ENCODE measurements around the gene C18orf32. TPM values are rescaled to one million over a fixed set of nuclear protein-coding genes. Genes with fewer than 3 reads are reported as not detected.
"Not testable (repeated sequence)": the region's sequence is repeated elsewhere in the genome, so short reads cannot be mapped to it uniquely, and the experiment has no call there.

C18orf32 gene
- polyA plus RNA-seq, 3 donors = 24.6 to 28.7 (median 28.2) TPM

GRCh38 chr18:49515003-49515402 lies 28.0 kb upstream of the C18orf32 start:
- not testable (repeated sequence) for DNase-seq (ENCODE audit: extremely low read depth in 1 of 11, low read depth in 9 of 11, low spot score in 4 of 11)

DNA sequence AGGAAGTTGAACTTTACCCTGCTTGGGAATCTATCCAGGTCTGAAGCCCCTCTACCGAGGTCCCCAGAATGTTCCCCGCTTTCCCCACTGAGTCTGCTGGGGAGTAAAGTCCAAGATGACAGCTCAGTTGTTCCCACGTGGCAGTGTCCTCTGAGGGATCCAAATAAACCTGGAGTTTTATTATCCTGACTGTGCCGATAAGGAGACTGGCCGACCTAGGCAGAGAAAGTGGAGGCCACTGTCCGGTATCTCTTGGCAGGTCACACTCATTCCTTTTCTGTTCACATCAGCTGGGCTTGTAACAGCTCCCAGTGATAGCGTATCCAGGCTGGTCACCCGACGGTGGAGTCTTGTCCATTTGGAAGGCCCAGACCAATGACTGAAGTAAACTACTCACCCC lies 27.5 kb upstream of the C18orf32 start:
- DNase-seq (ENCODE audit: extremely low read depth in 1 of 11, low read depth in 9 of 11, low spot score in 4 of 11) = no peak

DNA sequence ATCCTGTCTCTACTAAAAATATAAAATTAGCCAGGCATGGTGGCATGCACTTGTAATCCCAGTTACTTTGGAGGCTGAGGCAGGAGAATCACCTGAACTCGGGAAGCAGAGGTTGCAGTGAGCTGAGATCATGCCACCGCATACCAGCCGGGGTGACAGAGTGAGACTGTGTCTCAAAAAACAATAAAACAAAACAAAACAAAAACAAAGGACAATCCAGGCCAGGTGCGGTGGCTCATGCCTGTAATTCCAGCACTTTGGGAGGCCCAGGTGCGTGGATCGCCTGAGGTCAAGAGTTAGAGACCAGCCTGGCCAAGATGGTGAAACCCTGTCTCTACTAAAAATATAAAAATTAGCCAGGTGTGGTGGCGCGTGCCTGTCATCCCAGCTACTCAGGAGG lies 25.8 kb upstream of the C18orf32 start:
- DNase-seq (ENCODE audit: extremely low read depth in 1 of 11, low read depth in 9 of 11, low spot score in 4 of 11) = not testable (repeated sequence)

- peak in 4 of 11 donors; percentile 21 to 49 (median 32) for DNase-seq (ENCODE audit: extremely low read depth in 1 of 11, low read depth in 9 of 11, low spot score in 4 of 11)
Observed at GRCh38 chr18:49510393-49511115, 23.5 kb upstream of the C18orf32 start.

GRCh38 chr18:49506438-49506837 lies 19.4 kb upstream of the C18orf32 start:
- not testable (repeated sequence) for DNase-seq (ENCODE audit: extremely low read depth in 1 of 11, low read depth in 9 of 11, low spot score in 4 of 11)

DNA sequence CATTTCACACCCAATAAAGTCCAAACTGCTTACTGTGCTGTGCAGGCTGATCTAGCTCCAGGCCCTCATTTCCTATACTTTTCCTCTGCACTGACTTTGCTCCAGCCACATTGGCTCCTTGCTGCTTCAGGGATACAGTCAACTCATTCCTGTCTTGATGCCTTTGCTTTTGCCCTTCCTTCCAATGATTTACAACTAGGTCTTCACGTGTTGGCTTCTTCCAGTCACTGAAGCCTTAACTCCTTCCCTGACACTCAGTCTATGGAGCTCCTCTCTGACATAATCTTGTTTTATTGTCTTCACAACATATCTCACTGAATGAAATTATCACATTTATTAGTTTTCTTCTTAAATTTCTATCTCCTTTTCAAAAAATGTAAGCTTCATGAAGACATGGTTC lies 16.9 kb upstream of the C18orf32 start:
- no peak for DNase-seq (ENCODE audit: extremely low read depth in 1 of 11, low read depth in 9 of 11, low spot score in 4 of 11)

DNA sequence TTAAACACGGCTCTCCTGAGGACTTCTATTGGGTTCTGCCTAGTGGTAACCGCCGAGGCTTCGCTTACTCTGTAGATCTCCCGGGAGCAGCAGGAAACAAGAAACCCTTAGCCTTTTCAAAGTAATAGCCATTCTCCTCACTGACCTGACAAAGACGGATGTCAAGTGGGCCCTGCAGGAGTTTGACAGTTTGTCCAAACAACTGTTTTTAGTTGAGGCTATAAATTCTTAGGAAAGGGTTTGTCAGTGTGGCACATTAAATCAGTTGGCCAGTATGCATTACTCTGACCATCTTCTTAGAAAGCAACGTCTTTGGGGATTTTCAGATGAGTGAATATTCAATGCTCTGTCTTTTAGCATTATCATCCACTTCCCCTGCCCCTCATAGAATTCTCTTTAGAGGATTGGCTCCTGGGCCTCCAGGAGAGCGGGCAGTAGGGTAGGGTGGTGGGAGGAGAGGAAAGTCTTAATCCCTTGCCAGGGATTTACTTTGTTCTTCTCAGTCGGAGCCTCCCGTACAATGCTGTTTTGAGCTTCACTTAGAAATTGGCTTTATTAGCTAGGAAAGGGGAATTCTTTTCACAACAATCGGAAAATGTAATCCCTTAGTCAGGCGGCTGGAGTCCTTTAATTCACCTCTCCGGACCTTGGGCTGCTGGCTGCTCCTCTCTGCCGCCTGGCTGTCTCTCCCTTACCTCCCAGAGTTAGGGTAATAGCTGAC lies 13.3 kb upstream of the C18orf32 start:
- DNase-seq (ENCODE audit: extremely low read depth in 1 of 11, low read depth in 9 of 11, low spot score in 4 of 11) = peak in 1 of 11 donors; percentile 44

DNA sequence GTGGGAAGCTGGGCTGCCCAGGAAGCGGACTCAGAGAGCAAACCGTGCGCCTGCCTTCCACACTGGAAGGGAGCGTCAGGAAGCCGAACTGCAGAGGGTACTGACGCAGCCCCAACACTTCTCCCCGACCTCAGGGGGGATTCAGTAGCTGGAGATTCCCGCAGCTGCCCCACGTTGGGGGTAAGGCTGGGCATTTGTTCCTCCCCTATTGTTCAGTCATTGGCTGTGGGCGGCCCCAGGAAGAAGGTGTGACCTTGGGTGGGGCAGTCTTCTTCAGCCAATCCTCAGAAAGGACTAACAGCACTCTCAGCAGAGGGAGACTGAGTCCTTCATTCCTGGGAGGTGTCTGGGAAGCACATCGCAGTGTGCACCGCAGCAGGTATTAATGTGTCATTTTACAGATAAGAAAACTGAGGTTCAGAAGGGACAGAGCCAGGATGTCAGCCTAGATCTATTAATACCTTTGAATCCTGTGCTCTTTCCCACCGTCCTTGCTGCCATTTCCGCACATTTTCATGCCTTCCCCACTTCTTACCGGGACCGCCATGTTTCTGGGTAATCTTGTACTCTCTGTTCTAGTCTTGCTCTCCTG lies 12.1 kb upstream of the C18orf32 start:
- no peak for DNase-seq (ENCODE audit: extremely low read depth in 1 of 11, low read depth in 9 of 11, low spot score in 4 of 11)

GRCh38 chr18:49495480-49495879 lies 8.4 kb upstream of the C18orf32 start:
- DNase-seq (ENCODE audit: extremely low read depth in 1 of 11, low read depth in 9 of 11, low spot score in 4 of 11) = no peak

GRCh38 chr18:49495076-49495475 lies 8.0 kb upstream of the C18orf32 start:
- no peak for DNase-seq (ENCODE audit: extremely low read depth in 1 of 11, low read depth in 9 of 11, low spot score in 4 of 11)

DNA sequence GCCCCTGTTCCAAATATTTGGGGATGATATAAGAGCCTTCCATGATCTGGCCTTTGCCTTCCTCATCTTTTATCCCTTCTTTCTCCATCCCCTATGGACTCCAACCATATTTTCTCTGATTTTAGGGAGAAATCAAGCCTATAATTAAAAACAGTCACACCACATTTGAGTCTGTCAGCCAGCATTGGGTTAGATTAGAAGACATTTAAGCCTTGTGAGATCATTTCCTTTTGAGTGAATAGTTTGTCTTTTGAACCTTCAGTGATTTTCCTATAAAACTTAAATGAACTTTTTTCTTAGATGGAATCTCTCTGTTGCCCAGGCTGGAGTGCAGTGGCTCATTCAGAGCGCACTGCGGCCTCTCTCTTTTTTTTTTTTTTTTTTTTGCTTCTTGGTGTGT lies 7.6 kb upstream of the C18orf32 start:
- DNase-seq (ENCODE audit: extremely low read depth in 1 of 11, low read depth in 9 of 11, low spot score in 4 of 11) = no peak

- DNase-seq (ENCODE audit: extremely low read depth in 1 of 11, low read depth in 9 of 11, low spot score in 4 of 11) = no peak
Observed at GRCh38 chr18:49492694-49493033, 5.6 kb upstream of the C18orf32 start.

DNA sequence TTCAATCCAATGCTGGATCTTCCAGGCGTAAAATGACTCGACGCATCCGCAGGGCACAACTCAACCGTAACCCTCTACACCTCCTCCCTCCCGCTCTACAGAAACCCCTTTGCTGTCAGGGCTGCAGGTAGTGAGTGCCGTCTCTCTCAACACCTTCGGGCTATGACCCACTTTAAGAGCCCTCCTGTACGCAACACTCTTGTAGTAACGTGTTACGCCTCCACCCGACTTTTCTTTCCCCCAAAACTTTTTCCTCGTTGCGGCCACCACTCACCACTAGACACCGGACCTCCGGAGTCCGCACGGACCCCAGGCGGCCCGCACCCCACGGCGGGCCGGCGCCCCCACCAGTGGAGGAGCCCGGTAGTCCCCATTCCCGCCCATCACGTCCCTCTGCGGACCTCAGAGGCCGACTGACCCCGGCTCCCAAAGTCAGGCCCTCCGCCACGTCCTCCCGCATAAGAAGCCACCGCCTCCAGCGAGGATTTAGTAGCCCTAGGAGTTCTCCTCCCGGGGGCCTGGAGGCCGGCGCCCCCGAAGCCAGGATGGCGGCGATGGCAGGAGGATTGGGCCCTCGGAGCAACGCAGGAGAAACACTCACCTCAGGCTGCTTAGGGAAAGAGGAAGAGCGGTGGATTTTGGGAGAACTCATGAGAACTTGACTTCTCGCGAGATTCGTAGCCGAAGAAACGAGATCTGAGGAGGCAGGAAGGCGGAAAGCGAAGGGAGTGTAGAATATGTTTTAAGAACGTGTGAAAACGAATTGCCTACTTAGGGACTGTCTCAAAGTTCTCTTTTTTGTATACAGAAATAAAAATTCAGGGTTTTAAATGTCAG lies 5.0 kb upstream of the C18orf32 start, which contains the start of gene RPL17:
RPL17 (minus strand) TSS at position 609 of the 837 bp plus-strand sequence.
- DNase-seq (ENCODE audit: extremely low read depth in 1 of 11, low read depth in 9 of 11, low spot score in 4 of 11) = peak; percentile 97 to 99 (median 99)

GRCh38 chr18:49491534-49491856 lies 4.5 kb upstream of the C18orf32 start:
- DNase-seq (ENCODE audit: extremely low read depth in 1 of 11, low read depth in 9 of 11, low spot score in 4 of 11) = no peak

DNA sequence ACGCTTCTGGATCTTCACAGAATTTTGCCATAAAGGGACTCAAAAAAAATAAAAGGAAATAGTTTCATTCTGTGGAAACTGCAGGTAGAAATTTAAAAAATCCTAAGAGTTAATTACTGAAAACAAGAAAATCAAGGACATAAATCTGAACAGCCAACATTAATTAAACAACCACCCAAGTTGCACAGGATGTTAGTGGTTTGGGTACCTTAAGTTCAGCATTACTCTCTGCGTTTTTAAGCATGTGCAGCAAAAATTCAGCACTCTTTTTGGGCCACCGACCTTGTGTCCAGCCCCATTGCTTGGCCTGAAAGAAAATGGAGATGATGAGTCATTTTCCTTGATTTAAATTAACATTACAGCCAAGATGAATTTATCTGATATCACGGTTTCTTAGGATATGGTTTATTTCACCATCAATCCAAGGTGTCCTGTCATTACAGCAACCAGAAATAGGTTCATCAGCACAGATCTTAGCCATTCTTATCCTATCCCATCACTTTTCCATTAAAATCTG lies 3.3 kb upstream of the C18orf32 start:
- no peak for DNase-seq (ENCODE audit: extremely low read depth in 1 of 11, low read depth in 9 of 11, low spot score in 4 of 11)

DNA sequence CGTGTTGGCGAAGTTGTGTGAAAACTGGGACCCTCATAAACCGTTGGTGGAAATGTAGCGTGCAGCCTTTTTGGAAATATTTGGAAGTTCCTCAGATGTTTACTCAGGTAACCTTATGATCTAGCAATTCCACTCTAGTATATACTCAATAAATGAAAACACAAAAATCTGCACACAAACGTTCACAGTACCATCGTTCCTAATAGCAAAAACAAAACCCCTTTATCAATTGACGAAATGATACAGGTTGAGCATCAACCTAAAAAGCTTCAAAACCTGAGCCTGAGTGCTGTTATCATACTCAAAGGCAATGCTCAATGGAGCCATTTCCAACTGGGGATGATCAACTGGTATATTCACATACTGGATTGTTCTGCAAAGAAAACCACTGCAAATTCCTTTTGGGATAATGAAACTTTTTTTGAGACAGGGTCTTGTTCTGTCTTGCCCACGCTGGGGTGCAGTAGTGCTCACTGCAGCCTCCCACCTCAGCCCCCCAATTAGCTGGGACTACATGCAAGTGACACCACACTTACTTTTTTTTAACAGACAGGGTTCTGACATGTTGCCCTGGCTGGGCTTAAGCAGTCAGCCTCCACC lies 777 bp upstream of the C18orf32 start:
- DNase-seq (ENCODE audit: extremely low read depth in 1 of 11, low read depth in 9 of 11, low spot score in 4 of 11) = no peak

- peak in 1 of 11 donors; percentile 34 for DNase-seq (ENCODE audit: extremely low read depth in 1 of 11, low read depth in 9 of 11, low spot score in 4 of 11)
Observed at GRCh38 chr18:49486606-49486952, 455 bp downstream of the C18orf32 start.

DNA sequence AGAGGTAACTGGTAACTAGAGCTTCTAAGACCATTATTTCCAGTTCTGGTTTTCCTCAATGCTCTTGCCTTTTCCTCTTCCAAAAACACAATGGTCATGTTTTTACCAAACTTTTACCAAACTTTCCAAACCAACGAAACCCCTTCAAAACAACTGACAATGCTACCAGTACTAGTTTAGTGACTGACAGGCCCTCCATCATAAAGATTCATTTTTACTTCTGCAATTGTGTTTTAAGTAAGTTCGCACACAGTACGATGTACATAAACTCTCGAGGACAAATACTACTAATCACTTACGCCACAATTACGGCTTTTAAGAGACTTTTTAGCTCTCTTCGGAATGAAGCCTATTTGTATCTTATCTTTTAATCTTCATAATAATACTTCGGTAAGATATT lies 900 bp downstream of the C18orf32 start:
- no peak for DNase-seq (ENCODE audit: extremely low read depth in 1 of 11, low read depth in 9 of 11, low spot score in 4 of 11)

DNA sequence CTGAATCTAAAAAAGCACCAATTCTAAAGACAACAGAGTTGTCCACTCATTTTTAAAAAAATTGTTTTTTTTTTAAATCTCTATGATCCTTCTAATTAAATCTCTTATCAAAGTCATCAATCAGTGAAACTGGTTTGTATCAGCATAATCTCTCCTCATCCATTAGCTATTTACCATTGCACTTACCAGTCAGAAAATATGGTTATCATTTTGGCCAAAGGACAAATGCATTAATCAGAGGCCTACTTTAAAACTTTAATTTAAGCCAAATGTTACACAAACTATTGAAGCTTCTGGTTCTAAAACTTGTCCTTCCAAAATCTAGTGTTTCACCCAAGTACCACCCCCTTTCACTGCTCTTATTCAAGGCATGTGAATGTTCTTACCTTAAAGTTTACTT lies 3.8 kb downstream of the C18orf32 start:
- DNase-seq (ENCODE audit: extremely low read depth in 1 of 11, low read depth in 9 of 11, low spot score in 4 of 11) = no peak
